Fibroblast of pulmonary artery (primary cell): ENCODE results near the gene TSC1.

Experiments used
- DNase-seq: peaks from one replicate; pipeline ENCODE4 v3.0.0-alpha.2; 2010; ENCODE audit warnings: low read depth
- H3K4me3 ChIP-seq: replicated peaks from 2 replicates; pipeline ENCODE4 v1.5.1; 2011; ENCODE audit warnings: low read depth, mild to moderate bottlenecking, control low read depth, low read length, moderate library complexity
- TF ChIP-seq, protein P1 (sequence below): IDR thresholded peaks from 2 replicates; pipeline ENCODE4 v1.5.1; 2011; ENCODE audit warnings: mild to moderate bottlenecking, control low read depth, low read length, inconsistent platforms; ENCODE audit errors: missing control alignments

TSC1 gene

DNA sequence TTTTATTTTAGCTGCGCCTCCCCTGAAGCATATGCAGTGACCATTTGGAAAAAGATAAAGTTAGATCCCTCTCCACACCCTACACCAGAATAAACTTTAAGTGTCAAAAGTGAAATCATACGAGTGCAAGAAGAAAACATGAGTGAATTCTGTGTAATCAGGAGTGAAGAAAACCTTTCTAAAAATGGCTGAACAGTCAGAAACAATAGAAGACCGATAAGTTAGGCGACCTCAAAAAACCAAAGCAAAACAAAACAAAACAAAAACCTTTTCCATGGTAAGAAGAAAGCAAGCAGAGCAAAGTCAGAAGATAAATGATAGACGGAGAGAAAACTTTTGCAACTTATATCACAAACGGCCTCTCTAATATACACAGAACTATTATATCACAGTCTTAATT is 16.6 kb upstream of the TSC1 start:
- H3K4me3 ChIP-seq = no peak overlapping the region
- no peak for DNase-seq
- TF ChIP-seq, protein P1, sequence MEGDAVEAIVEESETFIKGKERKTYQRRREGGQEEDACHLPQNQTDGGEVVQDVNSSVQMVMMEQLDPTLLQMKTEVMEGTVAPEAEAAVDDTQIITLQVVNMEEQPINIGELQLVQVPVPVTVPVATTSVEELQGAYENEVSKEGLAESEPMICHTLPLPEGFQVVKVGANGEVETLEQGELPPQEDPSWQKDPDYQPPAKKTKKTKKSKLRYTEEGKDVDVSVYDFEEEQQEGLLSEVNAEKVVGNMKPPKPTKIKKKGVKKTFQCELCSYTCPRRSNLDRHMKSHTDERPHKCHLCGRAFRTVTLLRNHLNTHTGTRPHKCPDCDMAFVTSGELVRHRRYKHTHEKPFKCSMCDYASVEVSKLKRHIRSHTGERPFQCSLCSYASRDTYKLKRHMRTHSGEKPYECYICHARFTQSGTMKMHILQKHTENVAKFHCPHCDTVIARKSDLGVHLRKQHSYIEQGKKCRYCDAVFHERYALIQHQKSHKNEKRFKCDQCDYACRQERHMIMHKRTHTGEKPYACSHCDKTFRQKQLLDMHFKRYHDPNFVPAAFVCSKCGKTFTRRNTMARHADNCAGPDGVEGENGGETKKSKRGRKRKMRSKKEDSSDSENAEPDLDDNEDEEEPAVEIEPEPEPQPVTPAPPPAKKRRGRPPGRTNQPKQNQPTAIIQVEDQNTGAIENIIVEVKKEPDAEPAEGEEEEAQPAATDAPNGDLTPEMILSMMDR = no peak

DNA sequence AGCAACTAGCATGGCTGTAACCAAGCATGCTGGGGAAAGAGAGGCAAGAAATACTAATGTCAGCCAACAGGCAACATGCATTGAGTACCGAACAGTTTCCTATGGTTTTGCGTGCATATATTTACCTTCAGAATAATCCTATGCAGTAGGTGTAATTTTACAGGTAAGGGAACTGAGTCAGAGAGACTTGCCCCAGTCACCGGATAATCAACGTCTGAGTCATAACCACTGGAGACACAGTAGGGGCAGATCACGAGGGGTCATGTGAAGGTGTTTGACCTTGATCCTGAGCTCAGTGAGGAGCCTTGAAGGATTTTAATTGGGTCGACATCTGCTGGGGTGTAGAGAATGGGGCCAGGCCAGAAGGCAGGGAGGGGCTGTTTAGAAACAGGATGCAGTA is 13.4 kb upstream of the TSC1 start:
- H3K4me3 ChIP-seq = no peak overlapping the region
- no peak for DNase-seq
- TF ChIP-seq, protein P1 = no peak

DNA sequence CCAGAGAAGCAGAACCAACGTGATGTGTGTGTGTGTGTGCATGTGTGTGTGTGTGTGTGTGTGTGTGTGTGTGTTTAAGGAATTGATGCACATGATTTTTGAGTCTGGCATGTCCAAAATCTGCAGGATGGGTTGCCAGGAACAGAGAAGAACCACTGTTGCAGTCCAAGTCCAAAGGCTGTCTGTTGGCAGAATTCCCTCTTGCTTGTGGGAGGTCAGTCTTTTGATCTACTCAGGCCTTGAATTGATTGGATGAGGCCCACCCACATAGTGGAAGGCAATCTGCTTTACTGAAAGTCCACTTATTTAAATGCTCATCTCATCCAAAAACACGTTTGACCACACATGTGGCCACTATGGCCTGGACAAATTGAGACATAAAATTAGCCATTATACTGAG is 11.4 kb upstream of the TSC1 start:
- H3K4me3 ChIP-seq = no peak overlapping the region
- TF ChIP-seq, protein P1 = no peak
- DNase-seq = no peak

DNA sequence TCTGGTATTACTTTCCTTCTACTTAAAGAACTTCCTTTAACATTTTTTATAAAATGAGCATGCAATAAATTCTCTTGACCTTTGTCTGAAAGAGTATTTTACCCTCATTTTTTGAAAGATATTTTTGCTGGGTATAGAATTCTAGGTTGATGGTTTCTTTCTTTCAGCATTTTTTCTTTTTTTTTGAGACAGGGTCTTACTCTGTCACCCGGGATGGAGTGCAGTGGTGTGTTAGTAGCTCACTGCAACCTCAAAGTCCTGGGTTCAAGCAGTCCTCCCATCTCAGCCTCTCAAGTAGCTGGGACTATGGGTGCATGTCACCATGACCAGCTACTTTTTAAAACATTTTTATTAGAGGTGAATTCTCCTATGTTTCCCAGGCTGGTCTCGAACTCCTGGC is 10.7 kb upstream of the TSC1 start:
- DNase-seq = no peak
- H3K4me3 ChIP-seq = no peak overlapping the region
- TF ChIP-seq, protein P1 = no peak

DNA sequence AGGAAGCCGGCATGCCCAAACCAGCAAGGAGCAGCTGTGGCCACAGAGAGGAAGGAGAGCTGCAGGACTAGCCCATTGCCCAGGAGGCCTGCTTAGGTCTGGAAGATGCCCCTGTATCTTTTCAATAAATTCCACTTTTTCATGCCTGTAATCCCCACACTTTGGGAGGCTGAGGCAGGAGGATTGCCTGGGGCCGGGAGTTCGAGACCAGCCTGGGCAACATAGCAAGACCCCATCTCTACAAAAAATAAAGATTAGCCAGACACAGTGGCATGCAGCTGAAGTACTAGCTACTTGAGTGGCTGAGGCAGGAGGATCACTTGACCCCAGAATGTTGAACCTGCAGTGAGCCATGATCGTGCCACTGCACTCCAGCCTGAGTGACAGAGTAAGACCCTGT is 5.3 kb upstream of the TSC1 start:
- TF ChIP-seq, protein P1 = no peak
- no peak for DNase-seq
- H3K4me3 ChIP-seq = no peak overlapping the region

DNA sequence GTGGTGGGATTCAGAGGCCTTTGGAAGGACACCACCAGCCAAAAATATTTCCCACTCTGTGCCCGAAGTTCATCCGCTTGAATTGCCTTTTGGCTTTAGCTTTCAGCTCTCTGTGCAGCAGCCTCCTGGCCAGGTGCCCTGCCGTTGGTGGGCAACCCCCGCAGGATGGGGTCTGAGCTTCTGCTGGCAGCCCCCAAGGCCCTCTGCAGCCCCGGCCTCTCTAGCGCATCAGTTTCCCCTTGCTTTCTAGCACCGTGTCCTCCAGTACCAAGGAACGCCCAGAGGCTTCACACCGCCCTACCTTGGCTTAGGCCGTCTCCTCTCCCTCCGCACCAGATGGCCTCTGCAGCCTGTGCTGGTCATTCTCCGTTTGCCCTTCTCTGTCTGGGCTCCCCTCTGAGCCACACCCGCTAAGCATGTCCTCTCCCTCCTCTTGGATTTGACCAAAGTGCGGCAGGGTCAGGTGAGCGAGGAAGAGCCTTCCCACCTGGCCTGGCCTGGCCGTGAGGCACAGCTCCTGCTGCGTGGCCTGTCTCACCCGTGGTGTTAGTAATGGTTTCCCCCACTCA is 4.2 kb upstream of the TSC1 start:
- no peak overlapping the region for H3K4me3 ChIP-seq
- DNase-seq = no peak
- TF ChIP-seq, protein P1 = no peak

DNA sequence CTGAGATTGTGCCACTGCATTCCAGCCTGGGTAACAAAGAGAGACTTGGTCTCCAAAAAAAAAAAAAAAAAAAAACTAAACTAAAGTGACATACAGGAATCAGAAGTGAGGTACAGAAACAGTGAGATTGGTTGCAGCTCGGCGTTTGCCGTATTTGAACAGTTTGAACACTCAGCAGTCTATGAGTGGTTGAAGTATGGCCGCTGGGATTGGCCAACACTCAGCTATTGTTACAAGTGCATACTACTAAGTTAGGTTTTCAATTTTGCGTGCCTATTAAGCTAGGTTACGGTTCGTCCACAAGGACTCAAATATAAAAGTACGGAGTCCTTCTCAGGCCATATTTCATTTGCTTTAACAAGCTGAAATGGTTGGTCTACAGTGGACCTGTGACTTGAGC is 3.3 kb upstream of the TSC1 start:
- TF ChIP-seq, protein P1 = no peak
- no peak overlapping the region for H3K4me3 ChIP-seq
- no peak for DNase-seq
